ENCODE results near the gene PHLPP2. TPM values are rescaled to one million over a fixed set of nuclear protein-coding genes. Genes with fewer than 3 reads are reported as not detected.
A peak's percentile ranks its signal among the peaks of the same experiment; 100 is the strongest.

Gene PHLPP2
- total RNA-seq, 1 experiment from 2014 or later = 20.6 TPM

DNA sequence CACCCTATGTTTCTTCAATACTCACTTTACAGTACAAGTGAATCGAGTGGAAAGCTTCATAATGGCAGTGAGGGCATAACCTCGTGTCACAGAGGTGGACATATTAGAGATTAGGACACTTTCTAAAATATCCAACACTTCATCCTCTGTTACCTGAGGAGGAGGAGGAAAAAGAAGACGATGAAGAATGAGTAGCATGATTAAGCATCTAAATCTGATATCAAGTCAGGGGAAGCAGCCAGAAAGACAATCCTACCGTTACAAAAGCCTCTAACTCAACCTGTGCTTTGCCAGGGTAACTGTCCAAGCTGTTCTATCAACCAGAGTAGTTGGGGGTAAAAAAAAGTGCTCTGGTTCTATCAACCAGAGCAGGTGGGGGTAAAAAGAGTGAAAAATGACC lies 23.7 kb upstream of the PHLPP2 start:
- no peak overlapping the region for H3K4me3 ChIP-seq (ENCODE audit: low read depth, low read length)
- no peaks in the 10 kb centered on the region for H3K4me1 ChIP-seq
- H3K36me3 Mint-ChIP-seq (ENCODE audit: insufficient read depth, unreplicated experiment) = peaks cover 78% of the 10 kb centered on the region
- no peaks in the 10 kb centered on the region for H3K4me1 Mint-ChIP-seq (ENCODE audit: low read depth, unreplicated experiment)
- TF ChIP-seq CTCF (IDR thresholded peaks at IDR 0.05; ENCODE audit: insufficient read depth in 1 of 2, low read depth in 1 of 2, low read length in 1 of 2, severe bottlenecking in 1 of 2, unreplicated experiment in 1 of 2) = no peak
- no peak overlapping the region for H3K4me3 Mint-ChIP-seq (ENCODE audit: unreplicated experiment)
- peak overlapping the region; percentile 27 for H3K27ac Mint-ChIP-seq (ENCODE audit: unreplicated experiment)
- BruUV-seq (replicated peaks) = no TSS peak
- H3K27me3 Mint-ChIP-seq (ENCODE audit: insufficient read depth, unreplicated experiment) = no peaks in the 10 kb centered on the region
- CTCF ChIA-PET = interaction anchor here (0.9 kb wide), 1 partner anchor 183 kb away, joined by 5 read pairs; no protein-coding TSS in a partner anchor
- intact Hi-C loops (cut with micrococcal nuclease; ENCODE audit: unreplicated experiment) = loop anchor here (5.0 kb wide), 2 partner anchors 101 to 214 kb away; no protein-coding TSS in a partner anchor
- no peaks in the 10 kb centered on the region for H3K9me3 Mint-ChIP-seq (ENCODE audit: unreplicated experiment)
- DNase-seq = no peak
- no peaks in the 10 kb centered on the region for H3K9me3 ChIP-seq
- no peaks in the 10 kb centered on the region for H3K27me3 ChIP-seq (replicated peaks; ENCODE audit: control insufficient read depth, insufficient read depth, low read length)
- POLR2A ChIA-PET = no interaction called here
- no peaks in the 10 kb centered on the region; the same call in none of the 2 replicates for H3K36me3 ChIP-seq (ENCODE audit: control insufficient read depth, insufficient read depth, low read length)

DNA sequence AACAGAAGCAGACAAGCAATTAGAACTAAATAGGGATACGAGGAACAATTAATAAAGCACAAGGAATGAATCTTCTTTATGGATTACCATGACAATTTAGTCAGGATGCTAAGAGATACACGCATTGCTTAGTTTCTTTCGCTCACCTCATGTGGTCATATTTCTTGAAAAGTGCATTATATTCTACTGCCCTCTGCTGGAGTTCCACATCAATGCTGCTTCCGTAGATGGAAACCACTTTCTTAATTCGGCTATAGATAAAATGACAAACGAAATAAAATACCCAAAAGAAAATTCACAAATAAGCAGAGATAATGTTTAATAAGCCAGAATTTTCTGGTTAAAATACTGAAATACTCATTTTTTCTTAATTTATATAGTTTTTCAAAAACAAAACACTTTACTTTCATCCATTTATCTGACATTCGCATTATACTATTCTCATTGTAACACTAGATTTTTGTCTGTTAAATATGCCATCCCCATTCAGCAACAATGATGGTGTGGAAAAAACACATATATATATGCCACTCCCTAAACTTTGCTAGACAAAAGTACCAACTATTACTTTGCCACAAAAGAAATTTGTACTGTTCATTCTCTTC lies 22.0 kb upstream of the PHLPP2 start:
- Histone ChIP-seq H3K27me3 (replicated peaks; ENCODE audit: control insufficient read depth, insufficient read depth, low read length) (no peaks in the 10 kb centered on the region), H3K36me3 (ENCODE audit: control insufficient read depth, insufficient read depth, low read length) (no peaks in the 10 kb centered on the region; the same call in none of the 2 replicates), H3K9me3 (no peaks in the 10 kb centered on the region), H3K4me1 (no peaks in the 10 kb centered on the region), H3K4me3 (ENCODE audit: low read depth, low read length) (no peak overlapping the region)
- intact Hi-C loops (cut with micrococcal nuclease; ENCODE audit: unreplicated experiment) = loop anchor here (1.0 to 5.0 kb wide), 4 partner anchors 76 to 216 kb away; no protein-coding TSS in a partner anchor
- no TSS peak for BruUV-seq (replicated peaks)
- Mint-ChIP-seq H3K4me1 (ENCODE audit: low read depth, unreplicated experiment) (no peaks in the 10 kb centered on the region), H3K36me3 (ENCODE audit: insufficient read depth, unreplicated experiment) (peaks cover 84% of the 10 kb centered on the region), H3K4me3 (ENCODE audit: unreplicated experiment) (no peak overlapping the region), H3K27me3 (ENCODE audit: insufficient read depth, unreplicated experiment) (no peaks in the 10 kb centered on the region), H3K9me3 (ENCODE audit: unreplicated experiment) (no peaks in the 10 kb centered on the region), H3K27ac (ENCODE audit: unreplicated experiment) (no peak overlapping the region)
- ChIA-PET CTCF (no interaction called here), POLR2A (no interaction called here)
- DNase-seq = peak in 1 of 2 experiments; percentile 54
- peak; percentile 78 to 88 for TF ChIP-seq CTCF (IDR thresholded peaks at IDR 0.05; ENCODE audit: insufficient read depth in 1 of 2, low read depth in 1 of 2, low read length in 1 of 2, severe bottlenecking in 1 of 2, unreplicated experiment in 1 of 2)

GRCh38 chr16:71738855-71739254 lies 14.4 kb upstream of the PHLPP2 start:
- peaks cover 7% of the 10 kb centered on the region for H3K36me3 ChIP-seq (ENCODE audit: control insufficient read depth, insufficient read depth, low read length)
- CTCF ChIA-PET = interaction anchor here (0.5 to 0.8 kb wide), 2 partner anchors 113 to 223 kb away, joined by 3 read pairs; partner anchors contain the start of gene MARVELD3
- DNase-seq = peak in 1 of 2 experiments; percentile 36

More at GRCh38 chr16:71738855-71739254, 14.4 kb upstream of the PHLPP2 start:
- Mint-ChIP-seq H3K27ac (ENCODE audit: unreplicated experiment) (peak overlapping the region; percentile 27), H3K9me3 (ENCODE audit: unreplicated experiment) (no peaks in the 10 kb centered on the region), H3K4me1 (ENCODE audit: low read depth, unreplicated experiment) (peaks cover 32% of the 10 kb centered on the region), H3K27me3 (ENCODE audit: insufficient read depth, unreplicated experiment) (no peaks in the 10 kb centered on the region), H3K4me3 (ENCODE audit: unreplicated experiment) (no peak overlapping the region), H3K36me3 (ENCODE audit: insufficient read depth, unreplicated experiment) (peaks cover 88% of the 10 kb centered on the region)
- no peaks in the 10 kb centered on the region for H3K27me3 ChIP-seq (replicated peaks; ENCODE audit: control insufficient read depth, insufficient read depth, low read length)
- peaks cover 29% of the 10 kb centered on the region for H3K4me1 ChIP-seq
- POLR2A ChIA-PET = no interaction called here
- BruUV-seq (replicated peaks) = no TSS peak
- H3K4me3 ChIP-seq (ENCODE audit: low read depth, low read length) = no peak overlapping the region
- no peak for TF ChIP-seq CTCF (IDR thresholded peaks at IDR 0.05; ENCODE audit: insufficient read depth in 1 of 2, low read depth in 1 of 2, low read length in 1 of 2, severe bottlenecking in 1 of 2, unreplicated experiment in 1 of 2)
- intact Hi-C loops (cut with micrococcal nuclease; ENCODE audit: unreplicated experiment) = no loop called here
- no peaks in the 10 kb centered on the region for H3K9me3 ChIP-seq
